AG04449 (cell line): Measurements from ENCODE around the gene KRTAP10-5.

Experiments used
- CTCF ChIA-PET: fragments of 350-600 bp; formaldehyde crosslinking; extraction: SDS; loops from one replicate; lab custom pipeline; 2021; ENCODE audit warnings: antibody characterized with exemption; lab: Yijun Ruan, JAX
- POLR2A ChIA-PET: fragments of 400-600, 350-600 bp; formaldehyde crosslinking; extraction: SDS; loops from one replicate; lab custom pipeline; 2020; ENCODE audit warnings: antibody characterized with exemption, inconsistent platforms; lab: Yijun Ruan, JAX
- DNase-seq: peaks from one replicate; pipeline ENCODE4 v3.0.0-alpha.2; 2010; ENCODE audit warnings: low read depth, low spot score
- H3K4me3 ChIP-seq: 2 replicates; pipeline ENCODE4 v1.5.1; 2011; ENCODE audit warnings: low read depth, mild to moderate bottlenecking, control low read depth, low read length
- CTCF ChIP-seq: IDR thresholded peaks from one replicate; pipeline ENCODE4 v1.5.1; 2011; ENCODE audit warnings: mild to moderate bottlenecking, moderate library complexity, low read length, control low read depth, inconsistent platforms; ENCODE audit not compliant: insufficient read depth; ENCODE audit errors: missing control alignments

KRTAP10-5 gene

GRCh38 chr21:44598061-44598460 is 17.7 kb upstream of the KRTAP10-5 start:
- no peak for TF ChIP-seq CTCF
- no peak overlapping the region for H3K4me3 ChIP-seq
- no peak for DNase-seq
- ChIA-PET POLR2A (no interaction called here), CTCF (no interaction called here)

GRCh38 chr21:44596068-44596725 is 15.8 kb upstream of the KRTAP10-5 start:
- POLR2A ChIA-PET, result no interaction called here
- CTCF ChIA-PET, result no interaction called here
- H3K4me3 ChIP-seq, result no peak overlapping the region
- no peak for DNase-seq
- no peak for TF ChIP-seq CTCF

GRCh38 chr21:44595524-44595923 is 15.1 kb upstream of the KRTAP10-5 start:
- no peak overlapping the region for H3K4me3 ChIP-seq
- TF ChIP-seq CTCF, result no peak
- POLR2A ChIA-PET, result no interaction called here
- no peak for DNase-seq
- CTCF ChIA-PET, result no interaction called here

- no peak for DNase-seq
- H3K4me3 ChIP-seq, result no peak overlapping the region
- ChIA-PET CTCF (no interaction called here), POLR2A (no interaction called here)
- no peak for TF ChIP-seq CTCF
Observed at GRCh38 chr21:44594406-44594916, 14.1 kb upstream of the KRTAP10-5 start.

GRCh38 chr21:44593598-44594405 is 13.4 kb upstream of the KRTAP10-5 start:
- ChIA-PET CTCF (no interaction called here), POLR2A (no interaction called here)
- DNase-seq, result no peak
- H3K4me3 ChIP-seq, result no peak overlapping the region
- no peak for TF ChIP-seq CTCF
